ENCODE results near the gene NPLOC4. TPM values are rescaled to one million over a fixed set of nuclear protein-coding genes. Genes with fewer than 3 reads are reported as not detected.

NPLOC4 gene
- total and polyA plus RNA-seq, 9 of the 15 experiments (the other 6 are each of a cell fraction or from before 2014, with no cell fraction given) = 1.5 to 116 (median 64.5) TPM

DNA sequence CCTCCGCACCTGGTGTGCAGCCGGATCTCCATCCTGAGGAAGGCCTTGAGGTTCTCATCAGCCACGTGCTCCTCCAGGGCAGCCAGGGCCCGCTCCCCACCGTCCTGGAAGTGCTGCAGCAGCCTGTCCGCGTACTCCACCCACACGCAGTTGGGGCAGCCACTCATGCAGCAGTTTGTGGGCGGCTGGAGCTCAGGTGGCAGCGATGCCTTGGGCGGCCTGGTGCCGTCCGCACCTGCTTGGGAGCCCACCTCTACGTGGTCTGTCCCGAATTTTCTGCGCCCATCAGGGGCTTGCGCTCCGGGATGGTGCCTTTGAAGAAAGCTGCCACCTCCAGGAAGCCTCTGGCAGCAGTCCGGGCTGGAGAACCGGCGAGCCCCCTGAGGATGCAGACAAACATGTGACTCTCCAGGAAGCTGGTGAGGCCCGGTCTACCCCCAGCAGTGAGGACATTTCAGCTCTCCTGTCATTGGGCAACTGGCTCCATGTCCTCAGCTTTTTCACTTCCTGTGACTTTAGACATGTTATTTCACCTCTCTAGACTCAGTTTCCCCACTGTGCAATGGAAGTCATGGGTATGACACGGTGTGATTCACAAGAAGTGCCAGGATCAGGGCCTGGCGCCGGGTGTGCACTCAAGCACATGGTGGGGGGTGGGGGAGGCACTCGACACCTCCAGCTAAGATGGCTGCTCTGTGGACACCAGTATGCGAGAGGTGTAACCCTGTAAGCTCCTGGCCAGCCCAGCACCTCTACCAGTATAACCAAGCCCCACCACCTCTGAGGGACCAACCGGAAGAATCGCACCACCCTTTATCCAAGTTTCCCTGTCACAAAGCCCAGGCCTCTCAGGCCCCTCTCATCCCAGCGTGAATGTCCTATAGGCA, 28.5 kb upstream of the NPLOC4 start (continued):
- no peak for TF ChIP-seq RBM39 (optimal IDR thresholded peaks at IDR 0.05; ENCODE audit: low read depth, low read length)
- peak; percentile 87 for TF ChIP-seq MYC (IDR thresholded peaks at IDR 0.05; ENCODE audit: low read depth, low read length)
- peak; percentile 85 for TF ChIP-seq MYC (CRISPR knock-in tag; IDR thresholded peaks at IDR 0.05; ENCODE audit: borderline replicate concordance, low read depth)
- TF ChIP-seq, protein P1, sequence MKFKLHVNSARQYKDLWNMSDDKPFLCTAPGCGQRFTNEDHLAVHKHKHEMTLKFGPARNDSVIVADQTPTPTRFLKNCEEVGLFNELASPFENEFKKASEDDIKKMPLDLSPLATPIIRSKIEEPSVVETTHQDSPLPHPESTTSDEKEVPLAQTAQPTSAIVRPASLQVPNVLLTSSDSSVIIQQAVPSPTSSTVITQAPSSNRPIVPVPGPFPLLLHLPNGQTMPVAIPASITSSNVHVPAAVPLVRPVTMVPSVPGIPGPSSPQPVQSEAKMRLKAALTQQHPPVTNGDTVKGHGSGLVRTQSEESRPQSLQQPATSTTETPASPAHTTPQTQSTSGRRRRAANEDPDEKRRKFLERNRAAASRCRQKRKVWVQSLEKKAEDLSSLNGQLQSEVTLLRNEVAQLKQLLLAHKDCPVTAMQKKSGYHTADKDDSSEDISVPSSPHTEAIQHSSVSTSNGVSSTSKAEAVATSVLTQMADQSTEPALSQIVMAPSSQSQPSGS (CRISPR knock-in tag; IDR thresholded peaks at IDR 0.05) = no peak
- TF ChIP-seq ZNF41 (CRISPR knock-in tag; conservative IDR thresholded peaks at IDR 0.05) = peak; percentile 80
- TF ChIP-seq DPF2 (IDR thresholded peaks at IDR 0.05) = no peak
- TF ChIP-seq HMG20A (CRISPR knock-in tag; conservative IDR thresholded peaks at IDR 0.05) = no peak
- 0 out of 2 replicates have a peak, but pooled peaks have one; percentile 11 for TF ChIP-seq HOXB6 (CRISPR knock-in tag; IDR thresholded peaks at IDR 0.05; ENCODE audit: borderline replicate concordance)
- TF ChIP-seq, protein P2, sequence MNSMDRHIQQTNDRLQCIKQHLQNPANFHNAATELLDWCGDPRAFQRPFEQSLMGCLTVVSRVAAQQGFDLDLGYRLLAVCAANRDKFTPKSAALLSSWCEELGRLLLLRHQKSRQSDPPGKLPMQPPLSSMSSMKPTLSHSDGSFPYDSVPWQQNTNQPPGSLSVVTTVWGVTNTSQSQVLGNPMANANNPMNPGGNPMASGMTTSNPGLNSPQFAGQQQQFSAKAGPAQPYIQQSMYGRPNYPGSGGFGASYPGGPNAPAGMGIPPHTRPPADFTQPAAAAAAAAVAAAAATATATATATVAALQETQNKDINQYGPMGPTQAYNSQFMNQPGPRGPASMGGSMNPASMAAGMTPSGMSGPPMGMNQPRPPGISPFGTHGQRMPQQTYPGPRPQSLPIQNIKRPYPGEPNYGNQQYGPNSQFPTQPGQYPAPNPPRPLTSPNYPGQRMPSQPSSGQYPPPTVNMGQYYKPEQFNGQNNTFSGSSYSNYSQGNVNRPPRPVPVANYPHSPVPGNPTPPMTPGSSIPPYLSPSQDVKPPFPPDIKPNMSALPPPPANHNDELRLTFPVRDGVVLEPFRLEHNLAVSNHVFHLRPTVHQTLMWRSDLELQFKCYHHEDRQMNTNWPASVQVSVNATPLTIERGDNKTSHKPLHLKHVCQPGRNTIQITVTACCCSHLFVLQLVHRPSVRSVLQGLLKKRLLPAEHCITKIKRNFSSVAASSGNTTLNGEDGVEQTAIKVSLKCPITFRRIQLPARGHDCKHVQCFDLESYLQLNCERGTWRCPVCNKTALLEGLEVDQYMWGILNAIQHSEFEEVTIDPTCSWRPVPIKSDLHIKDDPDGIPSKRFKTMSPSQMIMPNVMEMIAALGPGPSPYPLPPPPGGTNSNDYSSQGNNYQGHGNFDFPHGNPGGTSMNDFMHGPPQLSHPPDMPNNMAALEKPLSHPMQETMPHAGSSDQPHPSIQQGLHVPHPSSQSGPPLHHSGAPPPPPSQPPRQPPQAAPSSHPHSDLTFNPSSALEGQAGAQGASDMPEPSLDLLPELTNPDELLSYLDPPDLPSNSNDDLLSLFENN (IDR thresholded peaks at IDR 0.05; ENCODE audit: low read depth in 2 of 2, low read length in 2 of 2) = no peak
- peak; percentile 95 for TF ChIP-seq HDAC8 (tag; IDR thresholded peaks at IDR 0.05)
- TF ChIP-seq, protein P3, sequence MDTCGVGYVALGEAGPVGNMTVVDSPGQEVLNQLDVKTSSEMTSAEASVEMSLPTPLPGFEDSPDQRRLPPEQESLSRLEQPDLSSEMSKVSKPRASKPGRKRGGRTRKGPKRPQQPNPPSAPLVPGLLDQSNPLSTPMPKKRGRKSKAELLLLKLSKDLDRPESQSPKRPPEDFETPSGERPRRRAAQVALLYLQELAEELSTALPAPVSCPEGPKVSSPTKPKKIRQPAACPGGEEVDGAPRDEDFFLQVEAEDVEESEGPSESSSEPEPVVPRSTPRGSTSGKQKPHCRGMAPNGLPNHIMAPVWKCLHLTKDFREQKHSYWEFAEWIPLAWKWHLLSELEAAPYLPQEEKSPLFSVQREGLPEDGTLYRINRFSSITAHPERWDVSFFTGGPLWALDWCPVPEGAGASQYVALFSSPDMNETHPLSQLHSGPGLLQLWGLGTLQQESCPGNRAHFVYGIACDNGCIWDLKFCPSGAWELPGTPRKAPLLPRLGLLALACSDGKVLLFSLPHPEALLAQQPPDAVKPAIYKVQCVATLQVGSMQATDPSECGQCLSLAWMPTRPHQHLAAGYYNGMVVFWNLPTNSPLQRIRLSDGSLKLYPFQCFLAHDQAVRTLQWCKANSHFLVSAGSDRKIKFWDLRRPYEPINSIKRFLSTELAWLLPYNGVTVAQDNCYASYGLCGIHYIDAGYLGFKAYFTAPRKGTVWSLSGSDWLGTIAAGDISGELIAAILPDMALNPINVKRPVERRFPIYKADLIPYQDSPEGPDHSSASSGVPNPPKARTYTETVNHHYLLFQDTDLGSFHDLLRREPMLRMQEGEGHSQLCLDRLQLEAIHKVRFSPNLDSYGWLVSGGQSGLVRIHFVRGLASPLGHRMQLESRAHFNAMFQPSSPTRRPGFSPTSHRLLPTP (IDR thresholded peaks at IDR 0.05; ENCODE audit: borderline replicate concordance, extremely low read depth, insufficient read length) = no peak
- no peak for TF ChIP-seq MYNN (IDR thresholded peaks at IDR 0.05)
- TF ChIP-seq MYNN (CRISPR knock-in tag; IDR thresholded peaks at IDR 0.05) = no peak
- TF ChIP-seq, protein P4, sequence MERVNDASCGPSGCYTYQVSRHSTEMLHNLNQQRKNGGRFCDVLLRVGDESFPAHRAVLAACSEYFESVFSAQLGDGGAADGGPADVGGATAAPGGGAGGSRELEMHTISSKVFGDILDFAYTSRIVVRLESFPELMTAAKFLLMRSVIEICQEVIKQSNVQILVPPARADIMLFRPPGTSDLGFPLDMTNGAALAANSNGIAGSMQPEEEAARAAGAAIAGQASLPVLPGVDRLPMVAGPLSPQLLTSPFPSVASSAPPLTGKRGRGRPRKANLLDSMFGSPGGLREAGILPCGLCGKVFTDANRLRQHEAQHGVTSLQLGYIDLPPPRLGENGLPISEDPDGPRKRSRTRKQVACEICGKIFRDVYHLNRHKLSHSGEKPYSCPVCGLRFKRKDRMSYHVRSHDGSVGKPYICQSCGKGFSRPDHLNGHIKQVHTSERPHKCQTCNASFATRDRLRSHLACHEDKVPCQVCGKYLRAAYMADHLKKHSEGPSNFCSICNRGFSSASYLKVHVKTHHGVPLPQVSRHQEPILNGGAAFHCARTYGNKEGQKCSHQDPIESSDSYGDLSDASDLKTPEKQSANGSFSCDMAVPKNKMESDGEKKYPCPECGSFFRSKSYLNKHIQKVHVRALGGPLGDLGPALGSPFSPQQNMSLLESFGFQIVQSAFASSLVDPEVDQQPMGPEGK (CRISPR knock-in tag; IDR thresholded peaks at IDR 0.05; ENCODE audit: borderline replicate concordance) = peak; percentile 43; the same call in 1 of the 2 replicates

Measured in K562 (cell line).